HG03469 (cell line): ENCODE results near the gene CCZ1B.
"Not testable (repeated sequence)": the region's sequence is repeated elsewhere in the genome, so short reads cannot be mapped to it uniquely, and the experiment has no call there.

Experiments used
- ATAC-seq: cut with Tn5 transposase; IDR thresholded peaks from one replicate; pipeline ENCODE4 v1.9.1; 2021; ENCODE audit warnings: mild to moderate bottlenecking, moderate library complexity, moderate number of reproducible peaks; ENCODE audit not compliant: unreplicated experiment

CCZ1B gene

DNA sequence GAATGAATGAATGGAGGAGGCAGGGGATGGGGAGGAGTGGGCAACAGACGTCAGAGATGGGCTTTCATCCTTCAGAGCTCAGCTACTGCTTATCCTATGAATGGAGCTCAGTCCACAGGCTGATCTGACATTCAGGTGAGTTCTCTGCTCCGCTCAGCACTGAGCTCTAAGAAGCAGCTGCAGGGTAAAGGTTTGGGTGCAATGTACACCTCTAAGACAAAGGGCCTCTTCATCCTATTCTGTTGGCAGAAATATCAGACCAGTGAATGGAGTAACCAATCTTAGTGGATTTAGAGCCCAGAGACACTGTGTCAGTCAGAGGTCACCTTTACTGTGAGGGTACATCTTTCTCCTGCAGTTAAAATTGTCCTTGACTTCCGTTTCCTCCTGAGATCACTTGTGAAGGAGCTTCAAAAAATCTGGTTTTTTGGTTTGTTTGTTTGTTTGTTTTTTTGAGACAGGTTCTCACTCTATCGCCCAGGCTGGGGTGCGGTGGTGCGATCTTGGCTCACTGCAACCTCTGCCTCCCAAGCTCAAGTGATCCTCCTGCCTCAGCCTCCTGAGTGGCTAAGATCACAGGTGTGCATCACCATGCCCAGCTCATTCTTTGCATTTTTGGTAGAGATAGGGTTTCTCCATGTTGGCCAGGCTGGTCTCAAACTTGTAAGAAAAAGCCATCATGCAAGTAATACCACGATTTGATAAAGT lies 5.1 kb upstream of the CCZ1B start:
- ATAC-seq: no peak

DNA sequence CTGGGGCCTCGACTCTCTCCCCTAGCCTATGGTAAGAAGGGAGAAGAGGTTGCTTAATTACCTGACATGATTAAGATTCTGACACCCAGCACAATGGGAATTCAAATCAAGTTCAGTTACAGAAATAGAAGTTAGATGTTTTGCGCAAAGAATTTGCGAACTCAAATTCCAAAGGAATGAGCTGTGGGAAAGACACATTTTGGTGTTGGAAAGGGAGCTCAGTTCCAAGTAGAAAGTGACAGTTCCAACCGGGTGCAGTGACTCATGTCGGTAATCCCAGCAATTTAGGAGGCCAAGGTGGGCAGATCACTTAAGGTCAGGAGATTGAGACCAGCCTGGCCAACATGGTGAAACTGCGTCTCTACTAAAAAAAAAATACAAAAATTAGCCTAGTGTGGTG lies 4.0 kb upstream of the CCZ1B start:
- ATAC-seq: not testable (repeated sequence)

DNA sequence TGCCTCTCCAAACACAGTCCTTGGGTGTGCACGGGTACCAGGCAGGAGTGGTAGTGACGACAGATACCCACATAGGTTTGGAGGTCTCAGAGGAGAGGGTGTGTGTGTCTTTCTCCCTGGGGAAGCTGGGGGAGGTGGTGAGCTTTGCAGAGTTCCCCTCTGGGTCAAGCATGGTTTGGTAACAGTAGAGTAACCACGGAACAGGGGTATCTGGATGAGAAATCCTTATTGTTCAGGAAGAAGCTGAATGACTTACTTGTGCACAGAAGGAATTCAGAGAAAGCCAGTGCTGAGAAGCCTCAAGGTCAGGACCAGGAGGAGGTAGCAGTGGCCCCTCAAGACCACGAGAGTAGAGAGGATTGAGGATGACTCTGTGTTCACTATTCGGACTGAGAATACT lies 3.5 kb upstream of the CCZ1B start:
- not testable (repeated sequence) for ATAC-seq

- not testable (repeated sequence) for ATAC-seq
These were observed 1.1 kb upstream of the CCZ1B start for GRCh38 chr7:6827180-6827579.

- peak; percentile 25 for ATAC-seq
These were observed 594 bp downstream of the CCZ1B start for GRCh38 chr7:6825236-6826125.

GRCh38 chr7:6821622-6822021 lies 4.5 kb downstream of the CCZ1B start:
- not testable (repeated sequence) for ATAC-seq

GRCh38 chr7:6815470-6815869 lies 10.6 kb downstream of the CCZ1B start:
- not testable (repeated sequence) for ATAC-seq

DNA sequence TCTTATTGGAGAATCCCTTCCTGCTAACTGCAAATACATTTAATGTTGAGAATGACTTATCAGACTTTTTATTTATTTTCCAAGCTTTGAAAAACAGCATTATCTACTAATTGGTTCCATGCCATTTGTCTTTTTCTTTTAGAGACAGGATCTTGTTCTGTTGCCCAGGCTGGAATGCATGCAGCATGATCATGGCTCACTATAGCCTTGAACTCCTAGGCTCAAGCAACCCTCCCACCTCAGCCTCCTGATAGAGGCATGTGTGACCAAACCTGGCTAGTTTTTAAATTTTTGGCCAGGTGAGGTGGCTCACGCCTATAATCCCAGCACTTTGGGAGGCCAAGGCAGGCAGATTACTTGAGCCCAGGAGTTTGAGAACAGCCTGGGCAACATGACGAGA lies 13.1 kb downstream of the CCZ1B start:
- ATAC-seq: not testable (repeated sequence)

- not testable (repeated sequence) for ATAC-seq
These were observed 18.1 kb downstream of the CCZ1B start for GRCh38 chr7:6807959-6808358.

DNA sequence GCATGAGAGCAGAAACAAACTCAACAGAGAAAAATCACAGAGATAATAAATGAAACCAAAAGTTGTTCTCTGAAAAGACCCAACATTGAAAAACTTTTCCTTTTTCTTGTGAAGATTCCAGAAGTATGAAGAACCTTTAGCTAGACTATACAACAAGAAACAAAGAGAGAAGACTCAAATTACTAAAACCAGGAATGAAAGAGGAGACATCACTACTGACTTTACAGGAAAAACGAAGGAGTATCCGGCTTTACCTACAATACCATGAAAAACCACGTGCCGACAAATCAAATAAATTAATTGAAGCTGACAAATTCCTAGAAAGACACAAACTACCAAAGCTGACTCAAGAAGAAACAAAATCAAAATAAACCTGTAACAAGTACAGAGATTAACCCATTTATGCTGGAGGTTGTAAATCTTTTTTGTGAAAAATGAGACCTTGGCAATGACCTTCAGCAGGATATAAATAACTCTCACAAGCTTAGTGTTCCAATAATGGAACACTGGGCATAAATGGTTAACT lies 18.6 kb downstream of the CCZ1B start:
- ATAC-seq: not testable (repeated sequence)

DNA sequence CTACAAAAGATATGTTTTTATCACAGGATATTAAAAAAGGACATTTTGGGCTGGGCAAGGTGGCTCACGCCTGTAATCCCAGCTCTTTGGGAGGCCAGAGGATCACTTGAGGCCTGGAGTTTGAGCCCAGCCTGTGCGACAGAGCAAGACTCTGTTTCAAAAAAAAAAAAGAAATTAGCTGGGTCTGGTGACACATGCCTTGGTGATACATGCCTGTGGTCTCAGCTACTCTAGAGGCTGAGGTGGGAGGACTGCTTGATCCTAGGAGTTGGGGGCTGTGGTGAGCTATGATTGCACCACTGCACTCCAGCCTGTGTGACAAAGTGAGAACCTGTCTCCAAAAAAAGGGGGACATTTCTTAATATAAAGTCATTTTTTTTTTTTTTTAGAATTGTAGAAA lies 25.7 kb downstream of the CCZ1B start:
- ATAC-seq: not testable (repeated sequence)

- not testable (repeated sequence) for ATAC-seq
These were observed 26.2 kb downstream of the CCZ1B start for GRCh38 chr7:6799887-6800286.

DNA sequence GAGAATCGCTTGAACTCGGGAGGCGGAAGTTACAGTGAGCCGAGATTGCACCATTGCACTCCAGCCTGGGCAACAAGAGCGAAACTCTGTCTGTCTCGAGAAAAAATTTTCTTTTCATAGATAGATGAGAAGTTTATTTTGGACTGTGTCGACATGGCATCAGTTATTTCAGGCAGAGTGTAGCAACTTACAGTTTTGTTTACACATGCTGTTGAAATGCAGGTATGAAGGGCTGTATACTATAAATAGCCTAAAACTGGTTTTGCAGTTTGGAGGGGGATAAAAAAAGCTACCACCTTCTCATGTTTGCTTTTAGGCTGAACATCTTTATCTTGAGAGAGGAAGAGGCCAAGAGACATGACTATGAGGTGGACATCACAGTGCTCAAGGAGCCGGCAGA lies 28.0 kb downstream of the CCZ1B start:
- not testable (repeated sequence) for ATAC-seq

- ATAC-seq: not testable (repeated sequence)
These were observed 28.9 kb downstream of the CCZ1B start for GRCh38 chr7:6797218-6797617.

DNA sequence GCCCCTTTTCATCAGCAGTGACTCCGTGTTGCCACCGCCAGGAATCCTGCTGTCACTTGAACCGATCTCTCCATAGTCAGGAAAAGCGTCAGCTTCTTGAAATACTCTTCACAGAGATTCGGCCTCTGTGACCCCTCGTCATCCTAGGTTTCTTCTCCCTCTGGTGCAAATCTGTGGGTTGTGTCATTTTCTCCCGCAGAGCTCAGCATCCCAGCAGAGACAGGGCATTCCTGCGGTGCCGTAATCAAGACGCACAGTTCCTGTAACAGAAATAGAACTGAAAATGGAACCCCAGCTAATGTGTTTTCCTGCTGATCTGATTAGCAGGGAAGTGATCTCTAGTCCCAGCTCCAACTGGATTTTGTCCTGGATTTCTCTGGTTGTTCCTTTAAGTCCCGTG lies 31.8 kb downstream of the CCZ1B start:
- ATAC-seq: not testable (repeated sequence)

- not testable (repeated sequence) for ATAC-seq
These were observed 33.8 kb downstream of the CCZ1B start for GRCh38 chr7:6792113-6792872.

DNA sequence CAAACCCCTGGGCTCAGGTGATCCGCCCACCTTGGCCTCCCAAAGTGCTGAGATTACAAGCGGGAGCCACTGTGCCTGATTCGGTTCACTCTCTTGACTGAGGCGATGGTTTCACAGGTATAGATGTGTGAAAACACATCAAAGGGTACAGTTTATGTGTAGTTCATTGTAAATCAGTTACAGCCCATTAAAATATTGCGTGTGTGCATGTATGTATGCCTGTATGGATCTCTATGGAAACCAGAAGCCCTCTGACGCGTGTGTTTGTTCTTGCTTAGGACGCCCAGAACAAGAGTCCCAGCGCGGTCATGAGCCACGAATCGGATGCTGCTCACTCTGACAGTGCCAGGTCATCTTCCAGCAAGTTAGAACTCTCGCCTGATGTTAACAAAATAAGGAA lies 36.7 kb downstream of the CCZ1B start:
- not testable (repeated sequence) for ATAC-seq

- ATAC-seq: not testable (repeated sequence)
These were observed 44.5 kb downstream of the CCZ1B start for GRCh38 chr7:6781581-6781980.

DNA sequence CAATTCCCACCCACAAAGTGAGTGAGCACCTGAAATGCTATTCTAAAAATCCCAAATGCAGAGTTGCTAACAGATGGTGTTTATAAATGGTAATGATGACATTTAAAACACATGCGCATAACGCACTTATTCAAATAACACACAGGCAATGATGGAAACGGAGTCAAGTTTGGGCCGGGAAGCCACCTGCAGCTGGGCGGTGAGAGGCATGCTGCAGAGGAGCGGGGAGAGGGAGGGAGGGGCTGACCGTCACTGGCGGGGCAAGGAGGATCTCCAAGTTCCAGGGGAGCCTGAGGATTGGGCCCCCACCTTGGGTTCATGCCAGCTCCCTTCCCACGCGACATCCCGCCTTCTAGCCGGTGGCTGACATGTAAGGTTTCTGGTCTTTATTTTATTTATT lies 64.9 kb downstream of the CCZ1B start:
- not testable (repeated sequence) for ATAC-seq

- not testable (repeated sequence) for ATAC-seq
These were observed 72.1 kb downstream of the CCZ1B start, which contains the start of gene RSPH10B2 for GRCh38 chr7:6753964-6754363. Gene RSPH10B2, plus strand, starts transcription at chr7:6754103. Its CDS starts 3,575 bp downstream, at chr7:6757678.

DNA sequence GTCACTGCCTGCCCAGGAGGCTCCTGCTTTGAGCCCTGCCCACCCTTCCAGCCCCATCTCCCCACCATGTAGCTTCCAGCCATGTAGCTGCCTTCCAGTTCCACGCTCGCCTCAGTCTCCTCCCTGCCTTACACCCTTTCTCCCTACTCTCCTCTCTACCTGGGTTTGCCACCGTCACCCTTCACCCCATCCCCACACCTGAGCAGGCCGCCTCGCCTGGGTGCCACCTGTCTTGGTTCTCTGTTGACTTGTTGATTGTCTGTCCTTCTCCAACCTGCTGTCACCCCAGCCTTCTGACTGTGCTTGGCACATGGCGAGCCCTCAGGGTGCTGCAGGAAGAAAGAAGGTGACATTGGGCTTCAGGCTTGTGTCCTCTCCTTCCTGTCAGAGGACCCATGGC lies 75.9 kb downstream of the CCZ1B start:
- ATAC-seq: not testable (repeated sequence)
